Karpas-422 (cell line): ENCODE results near the gene ZKSCAN3. TPM values are rescaled to one million over a fixed set of nuclear protein-coding genes. Genes with fewer than 3 reads are reported as not detected.
"Not testable (repeated sequence)": the region's sequence is repeated elsewhere in the genome, so short reads cannot be mapped to it uniquely, and the experiment has no call there.

ENCODE experiments used
- DNase-seq: peaks from one replicate; pipeline ENCODE4 v3.0.0-alpha.2; 2015
- H2AFZ ChIP-seq: fragments of 200-600 bp; sonication (generic); 2 replicates; pipeline ENCODE4 v1.6.1; 2014; ENCODE audit warnings: antibody characterized with exemption, low read length, mixed read lengths
- H3K27ac ChIP-seq: fragments of 200-600 bp; sonication (generic); 2 replicates; pipeline ENCODE4 v1.5.1; 2014; ENCODE audit warnings: mild to moderate bottlenecking, low read length, moderate library complexity
- H3K27me3 ChIP-seq: fragments of 200-600 bp; sonication (generic); 2 replicates; pipeline ENCODE4 v1.6.1; 2014; ENCODE audit warnings: low read length, mixed read lengths
- H3K36me3 ChIP-seq: fragments of 200-600 bp; sonication (generic); 2 replicates; pipeline ENCODE4 v1.6.1; 2014; ENCODE audit warnings: low read length, mixed read lengths; ENCODE audit not compliant: insufficient read depth
- H3K4me1 ChIP-seq: fragments of 200-600 bp; sonication (generic); 2 replicates; pipeline ENCODE4 v1.6.1; 2014; ENCODE audit warnings: mild to moderate bottlenecking, low read length, mixed read lengths
- H3K4me2 ChIP-seq: fragments of 200-600 bp; sonication (generic); 2 replicates; pipeline ENCODE4 v1.6.1; 2014; ENCODE audit warnings: low read length, low read depth, mild to moderate bottlenecking; ENCODE audit not compliant: poor library complexity, severe bottlenecking
- H3K4me3 ChIP-seq: fragments of 200-600 bp; sonication (generic); 2 replicates; pipeline ENCODE4 v1.5.1; 2014; ENCODE audit warnings: mild to moderate bottlenecking, antibody characterized with exemption, low read length, mixed read lengths
- H3K79me2 ChIP-seq: fragments of 200-600 bp; sonication (generic); 2 replicates; pipeline ENCODE4 v1.6.1; 2014; ENCODE audit warnings: mild to moderate bottlenecking, low read length, mixed read lengths
- H3K9ac ChIP-seq: fragments of 200-600 bp; sonication (generic); 2 replicates; pipeline ENCODE4 v1.6.0; 2014; ENCODE audit warnings: low read length
- H3K9me2 ChIP-seq: fragments of 200-600 bp; sonication (generic), shearing (Covaris generic); replicated peaks from 2 replicates; pipeline ENCODE4 v1.6.0; 2014; ENCODE audit warnings: mild to moderate bottlenecking, low read length, moderate library complexity; ENCODE audit not compliant: insufficient read depth
- H3K9me3 ChIP-seq: fragments of 300-700, 200-600 bp; sonication (generic); 2 replicates; pipeline ENCODE4 v1.6.1; 2014; ENCODE audit warnings: low read length, mixed read lengths
- H4K20me1 ChIP-seq: fragments of 200-600 bp; sonication (generic); 2 replicates; pipeline ENCODE4 v1.6.1; 2014; ENCODE audit warnings: mild to moderate bottlenecking, antibody characterized with exemption, low read length, low read depth; ENCODE audit not compliant: insufficient read depth
- total RNA-seq: library from RNA; depleted of rRNA; stranded (reverse); fragments of >200 nt; shearing (Covaris generic); gene quantifications from 2 replicates; pipeline ENCODE4 v1.2.3, GENCODE V29; 2014; ENCODE audit warnings: low replicate concordance; rRNA removed

Gene ZKSCAN3
- total RNA-seq: 4.5 and 5.1 TPM in 2 replicates

DNA sequence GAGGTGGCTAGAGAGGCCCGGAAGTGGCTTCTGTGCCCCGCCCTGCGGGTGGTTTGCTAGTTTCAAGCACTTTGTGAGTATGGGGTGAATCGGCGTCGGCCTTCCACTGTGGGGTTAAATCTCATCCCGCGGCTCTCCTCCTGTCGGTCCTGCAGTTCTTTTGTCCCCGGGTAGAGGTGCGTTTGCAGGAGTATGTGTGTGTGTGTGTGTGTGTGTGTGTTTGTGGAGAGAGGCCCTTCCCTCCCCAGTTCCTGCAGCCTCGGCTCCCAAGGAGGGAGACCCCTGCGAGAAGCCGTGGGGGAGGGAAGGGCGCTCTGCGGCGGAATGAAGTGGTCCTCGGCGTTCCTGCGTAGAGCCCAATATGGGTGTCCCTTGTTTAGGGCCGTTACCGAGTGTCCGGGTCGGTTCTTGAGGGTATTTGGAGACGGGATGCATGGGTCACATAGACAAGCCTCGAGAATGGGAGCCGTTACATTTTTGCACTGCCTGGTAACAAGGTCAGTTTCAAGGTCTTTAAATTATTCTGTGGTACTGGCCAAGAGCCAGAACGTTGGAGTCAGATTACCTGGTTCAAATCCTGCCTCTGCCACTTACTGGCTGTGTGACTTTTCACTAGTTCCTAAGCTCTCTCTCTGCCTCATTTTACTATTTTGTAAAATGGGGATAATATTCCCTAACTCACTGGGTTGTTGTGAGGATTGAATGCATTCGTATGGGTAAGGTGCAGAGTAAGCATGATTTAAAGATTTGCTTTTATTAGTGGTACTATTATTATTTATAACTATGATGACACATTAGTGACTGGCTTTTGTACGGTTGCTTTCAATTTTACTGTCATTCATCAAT is at the start of gene ZKSCAN3:
ZKSCAN3 (plus strand) TSS at position 56 of the 846 bp plus-strand sequence. CDS start 9,640 bp downstream, outside the sequence.
- H3K4me1 ChIP-seq: peaks cover 21% of the 10 kb centered on the region
- H4K20me1 ChIP-seq: no peaks in the 10 kb centered on the region
- H3K36me3 ChIP-seq: no peaks in the 10 kb centered on the region
- peak within 1 kb of the TSS; percentile 98 for H2AFZ ChIP-seq
- no peaks in the 10 kb centered on the region for H3K9me3 ChIP-seq
- peak within 1 kb of the TSS; percentile 18; the same call in 1 of the 2 replicates for H3K27ac ChIP-seq
- H3K4me3 ChIP-seq: peak within 1 kb of the TSS; percentile 85
- H3K79me2 ChIP-seq: peaks cover 39% of the 10 kb centered on the region
- peak within 1 kb of the TSS; percentile 81 for H3K9ac ChIP-seq
- no peaks in the 10 kb centered on the region for H3K27me3 ChIP-seq
- H3K9me2 ChIP-seq: no peaks in the 10 kb centered on the region
- peak; percentile 94 for DNase-seq
- H3K4me2 ChIP-seq: peak within 1 kb of the TSS; percentile 98

DNA sequence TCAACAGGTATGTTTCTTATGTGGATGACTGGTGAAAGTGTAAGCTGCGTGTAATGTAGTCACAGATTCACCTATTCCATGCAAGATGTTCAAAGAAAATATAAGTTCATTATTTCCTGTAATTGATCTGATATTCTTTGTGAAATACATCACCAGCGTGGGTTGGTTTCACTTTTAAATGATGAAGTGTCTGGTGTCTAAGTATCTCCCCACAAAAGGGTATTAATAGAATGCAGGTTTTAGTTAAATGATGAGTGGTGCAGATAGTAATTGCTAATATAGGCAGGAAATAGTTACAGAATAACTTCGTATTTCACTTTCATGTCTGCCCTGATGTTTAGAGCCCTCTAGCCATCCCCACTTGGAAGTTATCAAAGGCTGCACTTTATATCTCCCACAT is 46.2 kb upstream of the ZKSCAN3 start:
- no peaks in the 10 kb centered on the region for H3K27me3 ChIP-seq
- H3K4me3 ChIP-seq: no peak overlapping the region

GRCh38 chr6:28306363-28306762 is 43.4 kb upstream of the ZKSCAN3 start:
- H3K9me3 ChIP-seq: not testable (repeated sequence)

More for the DNA sequence above, 46.2 kb upstream of the ZKSCAN3 start:
- Histone ChIP-seq H3K9me3 (no peaks in the 10 kb centered on the region), H3K4me2 (no peak overlapping the region), H3K9me2 (no peaks in the 10 kb centered on the region), H3K79me2 (no peaks in the 10 kb centered on the region), H4K20me1 (no peaks in the 10 kb centered on the region), H3K36me3 (no peaks in the 10 kb centered on the region), H3K27ac (no peak overlapping the region), H2AFZ (no peak overlapping the region), H3K4me1 (peaks cover 3% of the 10 kb centered on the region; the same call in 1 of the 2 replicates), H3K9ac (no peak overlapping the region)
- DNase-seq: no peak

GRCh38 chr6:28311139-28311823 is 38.5 kb upstream of the ZKSCAN3 start:
- Histone ChIP-seq H3K27ac (no peak overlapping the region), H3K4me3 (no peak overlapping the region), H3K36me3 (no peaks in the 10 kb centered on the region), H4K20me1 (no peaks in the 10 kb centered on the region), H3K27me3 (no peaks in the 10 kb centered on the region), H3K9ac (no peak overlapping the region), H3K9me2 (no peaks in the 10 kb centered on the region), H3K4me2 (no peak overlapping the region), H3K4me1 (peaks cover 7% of the 10 kb centered on the region), H2AFZ (no peak overlapping the region), H3K9me3 (no peaks in the 10 kb centered on the region), H3K79me2 (no peaks in the 10 kb centered on the region)
- no peak for DNase-seq

More at GRCh38 chr6:28306363-28306762, 43.4 kb upstream of the ZKSCAN3 start:
- not testable (repeated sequence) for H3K27me3 ChIP-seq, H3K4me2 ChIP-seq, H2AFZ ChIP-seq, H3K9me2 ChIP-seq, H3K4me3 ChIP-seq, H4K20me1 ChIP-seq, H3K36me3 ChIP-seq, DNase-seq, H3K4me1 ChIP-seq, H3K27ac ChIP-seq, H3K79me2 ChIP-seq, H3K9ac ChIP-seq

GRCh38 chr6:28312939-28313338 is 36.8 kb upstream of the ZKSCAN3 start:
- no peak for DNase-seq
- Histone ChIP-seq H2AFZ (no peak overlapping the region), H3K79me2 (no peaks in the 10 kb centered on the region), H3K9me2 (no peaks in the 10 kb centered on the region), H3K36me3 (no peaks in the 10 kb centered on the region), H3K9ac (no peak overlapping the region), H4K20me1 (no peaks in the 10 kb centered on the region), H3K27ac (no peak overlapping the region), H3K9me3 (no peaks in the 10 kb centered on the region), H3K27me3 (no peaks in the 10 kb centered on the region), H3K4me3 (no peak overlapping the region), H3K4me1 (peaks cover 7% of the 10 kb centered on the region), H3K4me2 (no peak overlapping the region)

DNA sequence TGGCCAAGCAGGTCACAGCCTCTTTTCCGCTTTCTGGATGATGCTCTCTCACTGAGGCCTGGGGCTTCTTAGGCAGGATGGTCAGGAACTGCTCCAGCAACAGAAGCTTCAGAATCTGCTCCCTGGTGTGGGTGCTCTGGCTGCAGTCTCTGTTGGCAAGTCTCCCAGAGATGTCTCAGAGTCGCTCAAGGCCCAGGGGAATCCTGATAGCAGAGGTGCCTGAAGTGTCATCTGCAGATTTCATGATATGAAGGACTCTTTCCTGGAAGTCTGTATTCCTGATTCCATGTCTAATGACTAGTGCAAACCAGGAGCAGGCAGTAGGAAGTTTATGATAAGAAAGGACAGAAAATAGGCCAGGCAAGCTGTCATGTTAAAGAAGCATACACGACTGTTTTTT is 34.1 kb upstream of the ZKSCAN3 start:
- no peak for DNase-seq
- Histone ChIP-seq H3K36me3 (no peaks in the 10 kb centered on the region), H2AFZ (no peak overlapping the region), H3K27me3 (no peaks in the 10 kb centered on the region), H3K9me2 (no peaks in the 10 kb centered on the region), H3K4me3 (no peak overlapping the region), H4K20me1 (no peaks in the 10 kb centered on the region), H3K4me2 (no peak overlapping the region), H3K9ac (no peak overlapping the region; the same call in 1 of the 2 replicates), H3K4me1 (peaks cover 7% of the 10 kb centered on the region), H3K79me2 (no peaks in the 10 kb centered on the region), H3K27ac (no peak overlapping the region), H3K9me3 (no peaks in the 10 kb centered on the region)

DNA sequence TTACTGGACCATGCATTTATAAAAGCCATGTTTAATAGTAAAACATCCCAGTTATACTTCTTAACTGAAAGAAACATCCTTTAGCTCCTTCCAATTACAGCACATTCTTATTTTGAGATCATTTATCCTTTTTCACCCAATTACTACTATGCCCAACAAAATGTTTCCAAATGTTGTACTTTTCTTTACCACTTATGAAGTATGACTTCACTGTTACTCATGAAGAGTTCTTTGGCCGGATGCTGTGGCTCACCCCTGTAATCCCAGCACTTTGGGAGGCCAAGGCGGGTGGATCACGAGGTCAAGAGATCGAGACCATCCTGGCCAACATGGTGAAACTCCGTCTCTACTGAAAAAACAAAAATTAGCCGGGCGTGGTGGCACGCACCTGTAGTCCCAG is 31.9 kb upstream of the ZKSCAN3 start:
- H3K27ac ChIP-seq, H4K20me1 ChIP-seq, H3K4me1 ChIP-seq, H3K4me3 ChIP-seq, H3K9ac ChIP-seq, DNase-seq, H3K79me2 ChIP-seq, H3K9me3 ChIP-seq, H3K27me3 ChIP-seq, H3K9me2 ChIP-seq, H3K4me2 ChIP-seq, H2AFZ ChIP-seq, H3K36me3 ChIP-seq: not testable (repeated sequence)

- Histone ChIP-seq H3K27me3 (no peaks in the 10 kb centered on the region), H4K20me1 (no peaks in the 10 kb centered on the region), H3K9me3 (peaks cover 19% of the 10 kb centered on the region), H3K79me2 (no peaks in the 10 kb centered on the region), H3K9me2 (no peaks in the 10 kb centered on the region), H3K4me2 (no peak overlapping the region), H3K4me3 (no peak overlapping the region), H3K4me1 (no peaks in the 10 kb centered on the region), H3K27ac (no peak overlapping the region), H3K9ac (no peak overlapping the region), H2AFZ (no peak overlapping the region), H3K36me3 (no peaks in the 10 kb centered on the region; the same call in 1 of the 2 replicates)
- DNase-seq: no peak
Observed at GRCh38 chr6:28322661-28323060, 27.1 kb upstream of the ZKSCAN3 start.
